ENCODE data around the gene HTRA1.

The HTRA1 gene

DNA sequence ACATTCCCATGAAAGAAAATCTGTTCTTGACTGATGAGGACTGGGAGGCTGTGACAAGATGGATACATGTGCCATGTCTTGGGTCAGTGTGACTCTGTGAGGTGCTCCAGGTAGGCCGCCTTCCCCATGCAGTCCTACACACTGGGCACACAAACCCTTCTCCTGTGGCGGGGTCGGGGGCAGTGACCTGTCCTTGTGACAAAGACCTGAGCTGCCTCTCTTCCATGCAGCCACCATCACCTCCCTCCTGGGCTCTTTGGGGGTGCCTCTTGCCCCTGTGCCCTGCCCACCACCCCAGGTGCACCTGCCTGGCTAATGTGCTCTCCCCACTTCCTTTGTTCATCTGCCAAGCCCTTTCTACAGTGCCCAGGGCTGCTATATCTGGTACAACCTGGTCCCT lies 63.5 kb downstream of the HTRA1 start:
- no peak for DNase-seq

DNA sequence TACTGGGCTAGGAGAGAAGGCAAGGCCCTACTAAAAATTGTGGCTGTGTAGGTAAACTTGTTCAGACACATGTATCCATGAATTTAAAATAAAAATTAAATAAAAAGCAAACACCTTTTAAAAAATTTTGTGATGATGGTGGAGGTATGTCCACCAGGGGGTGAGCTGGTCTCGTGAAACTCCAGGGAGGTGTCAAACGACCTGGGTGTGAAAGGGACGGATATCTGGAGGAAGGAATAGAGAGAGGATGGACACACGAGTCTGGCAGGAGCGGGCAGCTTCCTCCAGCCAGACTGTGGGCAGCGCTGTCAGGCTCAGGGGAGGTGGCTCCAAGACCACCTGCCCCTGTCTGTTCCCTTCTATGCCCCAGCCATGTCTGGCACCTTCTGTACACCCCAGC lies 64.4 kb downstream of the HTRA1 start:
- no peak for DNase-seq

DNA sequence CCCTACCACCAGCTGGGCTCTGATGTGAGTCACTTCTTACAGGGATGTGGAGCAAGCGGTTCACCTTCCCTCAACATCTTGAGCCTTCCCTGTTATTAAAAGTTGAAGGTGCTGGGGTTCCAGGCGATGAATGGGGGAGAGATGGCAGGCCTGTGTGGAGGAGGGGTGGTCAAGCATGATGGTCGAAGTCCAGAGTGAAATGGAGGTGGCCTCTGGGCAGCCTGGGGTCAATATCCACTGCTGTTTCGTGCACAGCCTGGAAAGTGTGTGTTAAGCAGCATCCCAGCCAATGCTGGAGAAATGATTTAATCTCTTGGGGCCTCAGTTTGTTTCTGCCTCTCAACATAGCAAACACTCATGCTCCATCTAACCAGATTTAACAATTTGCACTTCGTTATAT lies 65.5 kb downstream of the HTRA1 start:
- no peak for DNase-seq

DNA sequence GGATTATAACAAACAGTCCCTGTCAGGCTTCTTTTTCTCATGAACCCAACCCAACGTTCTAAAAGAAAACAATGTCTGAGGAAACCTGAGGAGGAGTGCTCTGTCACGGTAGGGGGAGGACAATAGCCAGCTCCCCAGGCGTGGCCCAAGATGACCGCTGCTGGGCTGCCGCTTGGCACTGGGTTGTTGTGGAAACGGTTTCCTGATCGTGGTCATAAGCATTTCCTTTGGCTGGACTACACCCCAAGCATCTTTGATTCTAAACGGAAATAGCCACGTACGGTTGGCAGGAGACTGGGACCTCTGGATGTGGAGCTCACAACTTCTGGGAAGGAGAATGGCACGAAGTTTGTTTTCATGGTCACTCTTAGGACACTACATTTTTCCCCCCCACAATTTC lies 68.8 kb downstream of the HTRA1 start:
- DNase-seq, result no peak

DNA sequence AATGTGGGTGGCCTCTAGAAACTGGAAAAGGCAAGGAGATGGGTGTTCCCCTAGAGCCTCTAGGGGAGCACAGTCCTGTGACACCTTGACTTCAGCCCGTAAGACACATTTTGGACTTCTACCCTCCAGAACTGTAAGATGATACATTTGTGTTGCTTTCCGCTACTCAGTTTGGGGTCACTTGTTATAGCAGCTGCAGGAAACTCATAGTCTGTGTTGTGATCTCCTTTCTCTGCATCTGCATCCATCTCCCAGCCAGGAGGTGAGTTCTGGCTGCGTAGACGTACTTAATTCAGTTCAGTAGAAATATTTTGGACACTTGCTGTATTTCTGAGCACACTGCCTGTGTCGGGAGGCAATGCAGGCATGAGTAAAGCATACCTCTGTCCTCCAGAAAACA lies 69.9 kb downstream of the HTRA1 start:
- no peak for DNase-seq

DNA sequence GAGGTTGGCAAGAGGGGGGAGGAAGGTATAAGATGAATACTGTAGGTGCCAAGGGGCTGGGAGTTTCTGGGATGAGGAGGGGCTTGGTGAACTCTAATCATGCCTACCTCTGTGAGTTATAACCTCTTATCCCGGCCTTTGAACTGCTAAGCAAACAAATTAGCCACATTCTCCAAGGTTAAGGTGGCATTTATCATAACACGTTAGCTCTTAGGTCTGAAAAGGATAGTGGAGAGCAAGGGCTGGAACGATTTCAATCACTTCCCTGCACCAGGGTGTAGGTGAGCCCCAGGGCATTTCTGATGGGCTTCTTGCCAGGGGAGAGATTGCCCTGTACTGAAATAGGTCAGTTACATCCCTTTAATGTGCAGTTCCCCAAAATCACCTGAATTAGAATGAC lies 70.6 kb downstream of the HTRA1 start:
- DNase-seq, result no peak

DNA sequence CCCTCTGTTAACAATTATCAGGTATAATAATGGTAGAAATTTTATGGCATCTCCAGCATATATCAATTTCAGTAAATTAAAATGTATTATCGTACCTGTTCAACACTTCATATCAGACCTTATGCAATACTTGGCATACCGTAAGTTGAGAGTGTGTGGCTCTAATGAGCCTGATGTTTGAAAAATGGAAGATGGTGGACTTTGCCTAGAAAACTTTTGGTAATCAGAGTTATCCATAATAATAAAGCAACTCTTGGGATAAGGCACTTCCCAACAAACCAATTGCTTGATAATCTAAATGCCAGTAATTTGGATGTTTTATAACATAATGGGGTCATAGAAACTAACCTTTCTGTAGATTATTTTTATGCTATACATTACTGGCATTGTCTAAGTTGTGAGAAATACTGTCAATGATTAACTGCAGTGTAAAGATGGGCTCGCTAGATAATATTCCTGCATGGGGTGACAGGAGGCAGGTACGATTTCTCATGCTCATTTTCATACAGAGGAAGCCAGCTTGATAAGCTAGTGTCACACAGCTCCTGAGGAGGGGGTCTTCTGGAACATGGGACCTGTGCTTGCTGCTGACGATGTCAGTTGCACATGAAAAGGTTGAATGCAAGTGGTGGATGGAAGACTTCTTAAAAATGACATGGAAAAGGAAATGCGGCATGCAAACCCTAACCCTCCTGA lies 71.4 kb downstream of the HTRA1 start:
- DNase-seq, result no peak

DNA sequence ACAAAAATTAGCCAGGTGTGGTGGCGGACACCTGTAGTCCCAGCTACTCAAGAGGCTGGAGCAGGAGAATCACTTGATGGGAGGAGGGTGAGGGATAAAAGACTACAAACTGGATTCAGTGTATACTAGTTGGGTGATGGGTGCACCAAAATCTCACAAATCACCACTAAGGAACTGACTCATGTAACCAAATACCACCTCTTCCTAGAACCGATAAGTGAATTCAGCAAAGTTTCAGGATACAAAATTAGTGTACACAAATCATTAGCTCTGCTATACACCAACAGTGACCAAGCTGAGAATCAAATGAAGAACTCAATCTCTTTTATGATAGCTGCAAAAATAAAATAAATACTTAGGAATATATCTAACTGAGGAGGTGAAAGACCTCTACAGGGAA lies 76.2 kb downstream of the HTRA1 start:
- DNase-seq, result no peak

DNA sequence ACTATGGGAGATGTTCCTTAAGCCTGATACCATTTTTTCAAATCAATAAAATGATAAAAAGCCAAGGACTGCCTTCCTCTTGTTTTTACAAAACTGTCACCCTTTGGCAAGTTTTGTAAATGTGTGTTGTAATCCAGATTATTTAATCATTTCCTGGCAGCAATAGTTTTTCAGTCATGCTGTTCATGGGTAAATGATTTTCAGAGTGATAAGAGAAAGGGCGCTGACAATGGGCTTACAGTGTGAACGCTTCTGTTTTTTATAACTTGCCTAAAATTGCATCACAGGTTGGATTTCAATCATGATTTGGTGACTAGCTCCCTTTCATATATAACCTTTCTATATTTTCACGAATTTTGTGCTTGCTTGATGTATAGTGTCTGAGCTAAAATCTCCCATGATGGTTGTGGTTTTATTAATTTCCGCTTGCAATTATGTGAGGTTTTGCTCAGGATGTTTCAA lies 80.2 kb downstream of the HTRA1 start:
- no peak for DNase-seq

DNA sequence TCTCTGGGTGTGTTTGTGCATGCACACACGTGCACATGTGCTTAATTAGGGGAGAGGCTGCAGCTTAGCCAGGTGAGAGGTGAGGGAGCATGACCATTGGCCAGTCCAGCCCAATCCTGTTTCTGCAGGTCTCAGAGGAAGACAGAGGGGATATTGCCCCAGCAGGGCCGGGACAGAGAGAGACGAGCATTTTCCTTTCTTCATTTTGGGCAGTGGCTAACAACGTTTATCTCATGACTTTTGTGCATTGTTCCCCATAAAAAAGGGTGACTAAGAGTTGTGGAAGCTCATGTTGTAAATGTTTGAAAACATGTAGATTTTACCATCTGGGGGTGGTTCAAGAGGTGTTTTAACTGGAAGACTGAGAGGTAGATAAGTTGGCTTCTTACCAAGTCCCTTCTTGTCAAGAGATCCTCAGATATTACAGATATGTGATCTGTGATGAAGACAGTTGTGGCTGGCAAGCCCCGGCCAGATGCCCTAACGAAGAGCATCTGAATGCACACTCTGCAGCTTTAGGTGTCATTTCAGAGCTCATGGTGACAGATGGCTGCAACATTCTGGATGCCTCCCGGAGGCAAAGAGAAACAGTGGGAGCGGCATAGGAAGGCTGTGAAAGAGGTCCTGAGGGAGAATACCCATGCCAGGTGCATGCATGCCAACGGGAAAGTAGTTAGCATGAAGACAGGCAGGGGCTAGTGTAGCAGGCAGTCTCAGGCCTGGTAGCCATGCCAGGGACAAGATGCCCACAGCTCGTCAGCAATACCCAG lies 82.5 kb downstream of the HTRA1 start:
- no peak for DNase-seq

DNA sequence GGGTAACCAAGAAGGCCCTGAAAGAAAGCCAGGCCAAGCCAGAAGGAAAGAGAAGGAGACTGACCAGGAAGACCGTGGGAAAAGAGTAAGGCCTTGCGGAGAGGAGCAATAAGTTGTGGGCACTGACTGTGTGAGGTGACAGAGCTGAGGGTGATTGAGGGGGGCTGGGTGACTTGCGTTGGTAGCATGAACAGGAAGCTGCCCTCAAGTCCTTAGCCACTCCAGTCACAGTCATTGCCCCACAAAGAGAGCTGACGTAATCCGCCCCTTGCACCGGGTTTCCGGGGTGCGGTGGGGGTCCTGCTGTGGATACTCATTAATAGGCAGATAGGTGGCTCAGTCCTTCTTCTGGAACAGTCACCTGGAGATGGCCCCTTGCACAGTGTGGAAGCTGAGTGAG lies 83.1 kb downstream of the HTRA1 start:
- no peak for DNase-seq

DNA sequence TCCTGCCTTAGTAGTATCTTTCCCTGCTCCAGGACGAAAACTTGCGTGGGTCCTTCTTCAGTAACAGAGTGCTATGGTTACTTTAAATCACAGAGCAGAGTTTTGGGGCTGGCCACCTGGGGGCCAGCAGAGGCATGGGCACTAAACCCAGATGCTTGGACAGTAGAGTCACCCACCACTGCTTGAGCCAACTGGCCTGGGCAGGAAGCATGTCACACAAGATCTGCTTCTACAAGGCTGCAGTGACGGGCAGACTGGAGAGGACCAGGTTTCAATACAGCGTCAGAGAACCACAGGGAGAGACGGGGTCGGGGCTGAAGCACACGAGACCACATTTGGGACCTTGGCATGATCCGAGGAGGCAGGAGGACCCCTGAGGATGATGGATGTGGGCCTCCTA lies 84.9 kb downstream of the HTRA1 start:
- no peak for DNase-seq

DNA sequence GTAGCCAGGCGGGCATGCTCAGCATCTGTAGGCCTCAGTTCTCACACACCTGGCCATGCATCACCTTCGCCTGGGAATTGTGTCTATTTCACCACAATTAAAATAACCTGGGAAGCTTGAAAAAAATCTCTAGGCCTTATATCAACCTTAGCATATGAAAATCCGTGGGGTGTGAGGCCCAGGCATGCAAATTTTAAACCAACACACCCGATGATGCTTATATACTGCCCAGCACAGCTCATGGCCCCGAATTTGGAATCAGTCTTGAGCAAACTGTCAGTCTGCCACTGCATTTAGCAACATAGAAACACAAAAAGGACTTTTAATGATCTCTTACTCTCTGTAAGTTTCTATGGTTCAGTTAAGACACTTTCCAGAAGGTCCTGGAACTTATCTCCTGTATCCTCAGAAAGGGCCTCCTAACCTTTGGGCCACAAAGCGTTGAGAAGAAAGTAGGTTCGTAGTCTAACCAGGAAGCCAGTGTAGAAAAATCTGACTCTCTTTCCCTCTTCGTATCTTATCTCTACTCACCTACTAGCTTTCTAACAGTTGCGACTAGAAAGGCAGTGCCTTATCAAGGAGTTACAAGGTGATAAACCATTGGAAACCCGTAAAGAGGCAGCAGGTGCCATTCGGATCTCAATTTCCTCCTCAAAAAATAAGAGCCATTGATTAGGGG lies 87.2 kb downstream of the HTRA1 start:
- no peak for DNase-seq

DNA sequence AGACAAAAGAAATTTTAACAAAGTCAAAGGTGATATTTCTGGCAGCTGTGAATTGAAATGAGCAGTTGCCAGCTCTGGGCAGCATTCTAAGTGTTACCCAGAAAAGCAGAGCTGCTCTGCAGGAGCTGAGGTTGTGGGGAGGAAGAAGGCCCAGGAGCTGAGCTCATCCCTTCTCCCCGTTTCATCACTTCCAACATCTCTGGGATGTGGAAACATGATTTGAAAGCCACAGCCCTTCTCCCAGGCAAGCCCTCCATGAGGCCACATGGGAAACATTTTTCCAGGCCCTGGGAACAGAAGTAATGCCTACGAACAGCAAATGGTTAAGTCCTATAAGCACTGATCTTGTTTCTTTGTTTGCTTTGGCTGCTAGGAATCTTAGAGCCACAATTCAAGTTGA lies 88.3 kb downstream of the HTRA1 start:
- DNase-seq, result no peak

DNA sequence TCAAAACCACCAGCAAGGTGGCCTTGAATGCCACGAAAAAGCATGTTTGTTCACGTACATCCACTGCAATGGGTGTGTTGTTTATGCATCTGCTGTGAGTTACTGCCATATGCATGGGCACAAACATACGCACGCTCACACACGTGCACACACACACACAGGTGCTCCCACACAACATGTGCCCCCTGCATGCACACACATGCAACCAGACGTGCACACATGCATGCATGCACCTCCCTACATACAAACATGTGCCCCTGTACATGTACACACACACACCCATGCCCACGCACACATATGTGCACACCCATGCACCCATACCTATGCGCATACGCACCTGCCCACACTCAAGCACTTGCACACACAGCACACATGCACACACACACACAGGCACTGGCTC lies 89.1 kb downstream of the HTRA1 start:
- no peak for DNase-seq

DNA sequence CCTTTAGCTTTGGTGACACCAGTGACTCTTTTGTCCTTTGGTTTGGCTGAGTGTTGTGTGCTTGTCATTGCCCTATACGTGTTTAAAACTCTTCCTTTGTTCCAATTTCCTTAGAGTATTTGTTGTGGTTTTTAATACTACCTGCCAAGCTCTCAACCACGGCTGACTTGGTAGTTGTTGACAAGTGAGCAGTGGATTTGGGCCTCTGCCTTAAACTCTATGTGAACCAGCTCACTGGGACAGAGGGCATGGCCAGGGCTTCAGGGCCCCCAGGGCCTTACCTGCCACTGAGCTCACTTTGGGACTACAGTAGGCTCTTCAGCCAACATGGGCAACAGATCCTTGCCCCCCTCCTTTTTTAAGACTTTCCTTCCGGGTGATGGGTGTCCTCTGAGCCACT lies 89.6 kb downstream of the HTRA1 start:
- DNase-seq, result no peak

DNA sequence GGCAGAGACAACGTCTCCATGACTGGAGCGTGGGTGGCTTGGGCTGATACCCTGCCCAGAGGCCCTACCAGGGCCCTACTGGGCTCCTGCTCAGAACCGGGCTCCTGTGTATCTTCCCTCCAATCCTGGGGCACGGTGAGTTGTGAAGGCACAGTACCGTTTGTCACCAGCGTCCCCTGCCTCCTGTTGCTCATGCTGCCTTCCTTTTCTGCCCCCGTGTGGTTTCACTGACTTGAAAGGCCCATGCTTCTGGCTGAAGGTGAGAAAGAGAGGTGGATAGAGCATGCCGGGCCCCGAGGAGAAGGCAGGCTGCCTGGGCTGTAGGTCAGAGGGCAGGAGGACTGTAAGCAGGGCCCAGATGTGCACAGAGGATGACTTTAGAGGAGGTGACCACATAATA lies 90.1 kb downstream of the HTRA1 start:
- DNase-seq, result no peak

DNA sequence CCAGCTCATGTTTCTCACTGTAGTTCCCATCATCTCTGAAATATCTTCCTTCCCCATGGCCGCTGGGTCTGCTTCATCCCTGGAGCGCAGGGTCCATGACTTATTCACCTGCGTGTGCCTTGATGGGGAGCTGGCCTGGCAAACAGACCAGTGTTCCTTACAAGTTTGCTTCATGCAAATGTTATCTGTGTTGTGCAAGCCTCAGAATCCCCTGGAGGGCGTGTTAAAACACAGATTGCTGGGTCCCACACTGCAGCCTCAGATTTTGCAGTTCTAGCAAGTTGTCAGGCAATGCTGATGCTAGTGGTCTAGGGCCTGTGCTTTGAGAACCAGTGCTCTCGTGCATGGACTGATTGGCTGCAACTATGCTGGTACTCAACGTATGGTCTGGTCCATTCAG lies 92.0 kb downstream of the HTRA1 start:
- DNase-seq, result no peak

DNA sequence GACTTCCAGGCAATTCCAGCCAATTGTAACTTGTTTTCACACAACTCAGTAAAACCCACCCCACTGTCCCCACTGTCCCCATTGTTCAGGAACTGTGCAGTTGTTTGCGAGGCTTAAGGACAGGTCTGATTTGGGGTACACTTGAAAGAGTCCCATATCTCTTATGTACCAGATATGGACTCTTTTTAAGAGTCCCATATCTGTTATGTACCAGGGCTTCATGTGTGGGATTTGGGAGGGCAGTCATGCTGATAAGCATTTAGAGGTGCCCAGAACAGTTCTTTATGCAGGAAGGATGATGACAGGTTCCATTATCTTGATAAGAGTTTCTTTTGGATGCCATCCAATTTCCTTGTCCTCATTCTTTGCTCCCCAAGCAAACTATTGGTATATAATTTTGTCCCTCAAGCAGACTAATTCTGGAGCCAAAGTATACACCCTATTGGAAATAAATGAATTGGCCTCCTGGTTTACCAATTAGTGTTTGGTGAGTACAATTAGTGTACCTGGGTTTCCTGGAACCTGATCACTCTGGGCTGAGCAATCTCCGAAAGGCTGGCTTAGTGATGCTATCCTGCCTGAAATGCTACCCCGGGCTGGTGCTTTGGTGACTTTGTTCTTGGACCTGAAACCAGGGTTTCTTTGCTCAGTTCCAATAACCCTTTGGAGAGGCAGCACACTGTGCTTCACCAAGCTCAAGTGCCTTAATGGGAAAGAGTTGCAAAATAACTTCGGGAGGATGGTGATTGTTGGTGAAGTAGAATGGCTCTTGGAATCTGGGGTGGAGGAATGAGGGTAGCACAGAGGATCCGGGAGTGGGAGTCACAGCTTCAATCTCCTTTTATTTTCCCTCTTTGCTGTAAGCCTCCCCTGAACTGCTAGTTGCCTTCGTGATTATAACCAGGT lies 93.0 kb downstream of the HTRA1 start:
- DNase-seq, result no peak

DNA sequence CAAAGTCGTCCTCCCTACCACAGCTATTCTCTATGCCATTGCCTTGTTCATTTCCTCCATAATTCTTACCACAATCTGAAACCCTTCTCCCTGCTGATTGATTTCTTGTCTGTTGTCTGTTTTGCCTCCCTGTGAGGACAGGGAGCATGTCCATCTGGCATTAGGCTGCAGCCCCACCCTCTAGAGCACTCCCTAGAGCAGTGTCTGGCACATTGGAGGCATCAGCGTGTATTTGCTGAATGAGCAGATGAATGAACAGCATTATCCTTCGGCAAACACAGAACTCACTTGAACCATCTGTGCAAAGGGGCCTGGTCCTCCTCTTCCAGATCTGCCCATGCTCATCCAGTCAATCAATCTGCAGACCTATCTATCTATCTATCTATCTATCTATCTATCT lies 94.1 kb downstream of the HTRA1 start:
- no peak for DNase-seq

DNA sequence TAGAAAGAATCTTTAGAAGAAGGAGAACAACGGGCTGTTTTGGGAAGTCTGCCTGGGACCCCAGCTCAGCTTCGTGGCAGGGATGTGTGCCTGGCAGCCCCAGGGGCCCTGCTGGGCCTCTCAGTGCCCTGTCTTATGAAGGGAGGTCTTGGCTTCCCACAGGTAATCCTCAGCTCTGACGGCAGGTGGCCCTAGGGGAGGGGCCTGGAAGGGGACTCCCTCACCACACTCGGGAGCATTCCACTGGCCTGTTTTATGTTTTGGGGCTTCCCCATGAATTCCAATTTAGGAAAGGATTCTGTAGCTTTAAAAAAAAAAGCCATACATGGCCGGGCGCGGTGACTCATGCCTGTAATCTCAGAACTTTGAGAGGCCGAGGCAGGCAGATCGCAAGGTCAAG lies 96.2 kb downstream of the HTRA1 start:
- DNase-seq, result no peak

DNA sequence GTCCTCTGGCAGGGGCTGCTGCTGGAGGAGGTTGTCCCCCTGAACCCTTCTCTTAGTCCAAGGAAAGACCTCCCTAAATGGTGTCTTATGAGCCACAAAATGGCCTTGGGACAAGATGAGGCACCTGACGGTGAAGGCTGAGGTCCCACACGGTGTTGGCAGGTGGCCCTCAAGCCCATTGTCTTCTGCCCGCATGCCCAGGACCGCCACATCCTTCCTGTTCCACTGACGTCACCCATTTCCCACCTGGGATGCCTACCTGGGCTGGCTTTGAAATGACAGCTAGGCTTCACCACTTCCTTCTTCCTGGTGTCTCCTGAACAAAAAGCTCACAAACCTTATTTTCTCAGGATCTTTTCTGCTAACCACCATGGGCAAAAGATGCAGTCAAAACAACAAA lies 97.1 kb downstream of the HTRA1 start:
- DNase-seq, result no peak

DNA sequence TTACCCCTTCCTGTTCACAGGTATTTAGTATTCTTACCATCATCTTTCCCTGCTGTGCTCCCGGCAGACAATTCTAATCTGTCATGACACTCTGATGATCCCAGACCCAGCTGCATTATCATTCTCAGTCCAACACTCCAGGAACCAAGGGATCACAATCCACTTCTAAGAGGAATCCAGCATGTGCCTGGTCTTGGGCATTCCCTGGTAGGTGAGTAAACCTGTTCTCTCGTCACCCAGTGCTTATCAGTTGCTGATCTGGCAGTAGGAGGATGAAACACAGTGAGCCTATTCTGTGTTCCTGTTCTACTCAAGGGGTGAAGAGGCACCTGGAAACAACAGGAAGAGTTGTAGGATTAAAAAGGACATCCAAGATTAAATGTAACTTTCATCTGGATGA lies 97.9 kb downstream of the HTRA1 start:
- DNase-seq, result no peak
